LNCAP (cell line): Measurements from ENCODE around the gene CHID1.

Experiments
- CTCF ChIP-seq: fragments of 450-650 bp; IDR thresholded peaks from 2 replicates; pipeline ENCODE4 v1.5.1; 2017; ENCODE audit warnings: mild to moderate bottlenecking

The CHID1 gene

DNA sequence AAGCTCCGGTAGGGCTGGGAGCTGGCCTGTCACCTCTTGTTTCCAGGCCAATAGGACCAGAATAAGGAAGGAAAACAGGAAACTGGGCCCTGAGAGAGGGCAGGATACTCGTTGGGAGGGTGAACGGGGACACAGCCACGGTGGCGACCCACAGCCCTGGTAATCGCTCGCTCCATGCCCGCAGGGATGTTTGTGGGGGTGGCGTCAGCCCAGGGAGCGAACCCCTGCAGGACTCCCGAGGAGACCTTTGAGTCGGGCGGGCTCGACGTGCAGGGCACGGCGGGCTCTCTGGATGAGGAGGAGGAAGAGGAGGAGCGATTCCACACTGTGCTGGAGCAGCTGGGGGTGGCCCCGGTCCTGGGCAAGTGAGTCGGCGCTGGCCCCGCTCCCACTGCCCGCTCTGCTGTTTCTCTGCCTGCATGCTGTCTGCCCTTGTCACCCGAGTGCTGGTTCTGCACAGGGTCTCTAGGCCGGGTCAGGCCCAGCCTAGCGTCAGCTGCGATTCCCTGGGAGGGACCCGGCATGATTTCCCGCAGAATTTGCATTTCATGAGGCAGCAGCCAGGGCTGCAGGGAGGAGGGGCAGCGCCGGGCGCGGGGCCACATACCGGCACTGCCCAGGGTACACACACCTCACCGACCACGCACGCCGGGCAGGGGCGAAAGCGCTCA is 81.3 kb downstream of the CHID1 start:
- no peak for TF ChIP-seq CTCF

DNA sequence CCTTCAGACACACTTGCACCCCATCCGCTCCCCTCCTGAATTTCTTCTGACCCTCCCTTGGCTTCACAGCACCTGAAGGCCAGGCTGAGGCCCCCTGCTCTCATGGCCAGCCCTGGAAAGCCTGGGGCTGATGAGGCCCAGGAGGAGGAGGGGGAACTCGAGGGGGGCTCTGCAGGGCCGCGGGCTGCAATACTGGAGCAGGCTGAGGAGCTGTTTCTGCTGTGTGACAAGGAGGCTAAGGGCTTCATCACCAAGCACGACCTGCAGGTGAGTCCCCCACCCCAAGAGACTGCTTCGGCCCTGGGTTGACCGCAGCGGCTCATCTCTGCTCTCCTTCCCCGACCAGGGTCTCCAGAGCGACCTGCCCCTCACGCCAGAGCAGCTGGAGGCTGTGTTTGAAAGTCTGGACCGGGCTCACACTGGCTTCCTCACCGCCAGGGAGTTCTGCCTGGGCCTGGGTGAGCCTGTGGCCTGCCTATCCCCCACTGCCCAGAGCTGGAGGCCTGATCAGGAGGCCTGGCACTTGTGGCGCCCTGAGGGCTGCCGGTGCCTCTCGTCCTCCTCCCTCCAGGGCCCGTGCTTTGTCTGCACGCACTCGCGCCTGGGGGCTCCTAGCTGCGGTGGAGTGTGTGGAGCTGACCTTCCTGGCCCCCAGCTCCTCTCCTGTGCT is 82.0 kb downstream of the CHID1 start:
- TF ChIP-seq CTCF = no peak

DNA sequence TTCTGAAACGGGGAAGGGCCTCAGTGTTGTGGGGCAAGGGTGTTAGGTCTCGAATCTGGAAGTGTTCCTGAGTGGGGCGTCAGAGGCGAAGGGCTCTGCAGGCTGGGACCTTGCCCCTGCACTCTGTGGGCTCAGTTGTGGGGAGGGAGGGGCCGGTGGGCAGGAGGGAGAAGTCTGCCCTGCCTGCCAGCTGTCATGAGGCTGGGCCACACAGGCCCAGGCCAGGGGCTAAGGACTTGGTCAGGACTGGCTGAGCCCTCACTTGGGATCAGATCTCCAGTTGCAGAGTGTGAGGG is 82.8 kb downstream of the CHID1 start, which contains the start of gene CRACR2B:
Gene CRACR2B, plus strand, starts transcription at position 23 of the 296 bp plus-strand sequence. CDS start 689 bp downstream, outside the sequence.
- no peak for TF ChIP-seq CTCF

DNA sequence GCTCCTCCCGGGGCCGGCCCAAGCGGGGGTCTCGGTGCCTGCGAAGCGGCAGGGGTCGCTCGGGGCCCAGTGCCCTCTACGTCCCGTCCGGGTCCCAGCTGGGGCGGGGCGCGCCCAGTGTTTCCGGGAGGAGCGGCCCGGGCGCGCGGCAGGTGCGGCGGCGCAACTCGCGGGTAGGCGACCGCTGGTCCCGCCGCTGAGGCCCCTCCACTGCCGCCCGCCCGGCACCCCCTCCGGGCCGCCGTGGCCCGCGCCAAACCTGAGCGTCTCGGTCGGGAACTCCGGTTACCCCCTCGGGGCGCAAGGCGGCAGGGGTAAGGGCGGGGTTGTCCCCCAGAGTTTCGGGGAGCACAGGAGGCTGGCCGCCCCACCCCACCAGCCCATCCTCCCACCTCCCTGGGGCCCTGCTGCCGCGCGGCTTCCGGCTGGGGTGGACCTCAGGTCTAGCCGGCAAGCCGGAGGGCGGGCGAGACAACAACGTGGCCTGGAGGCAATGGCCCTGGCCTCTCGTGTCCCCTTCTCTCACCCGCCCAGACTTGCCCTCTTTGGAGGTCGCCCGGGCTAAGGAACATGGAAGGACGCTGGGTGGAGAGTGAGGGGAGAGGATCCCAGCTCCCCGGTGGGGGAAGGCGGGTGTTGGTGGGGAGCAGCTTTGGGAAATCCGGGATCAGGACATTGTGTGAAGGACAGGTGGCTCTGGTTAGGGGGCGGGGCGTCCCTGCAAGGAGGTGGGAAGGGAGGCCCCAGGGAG is 83.3 kb downstream of the CHID1 start:
- no peak for TF ChIP-seq CTCF

DNA sequence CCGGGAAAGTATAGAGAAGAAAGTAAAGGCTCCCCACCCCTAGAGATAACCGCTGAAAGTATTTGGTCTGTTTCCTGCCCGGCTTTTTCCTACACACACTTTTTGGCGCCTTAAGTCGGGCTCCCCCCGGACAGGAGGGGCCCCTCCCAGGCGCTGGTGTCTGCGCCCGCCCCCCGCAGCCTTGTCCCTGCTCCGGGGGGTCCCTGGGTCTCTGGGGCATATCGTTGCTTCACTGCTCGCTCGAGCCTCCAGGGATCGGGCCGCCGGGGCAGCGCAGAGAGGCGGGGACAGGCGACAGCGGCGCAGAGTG is 83.8 kb downstream of the CHID1 start:
- no peak for TF ChIP-seq CTCF

- TF ChIP-seq CTCF = no peak
Measured at GRCh38 chr11:826227-826621, 84.4 kb downstream of the CHID1 start.

GRCh38 chr11:825366-826226 is 85.0 kb downstream of the CHID1 start:
- no peak for TF ChIP-seq CTCF
